NCI-H82 treated with DMSO at 0.1 percent for 48 hours (cell line): ENCODE measurements around the gene UNC5C.
"Not testable (repeated sequence)": the region's sequence is repeated elsewhere in the genome, so short reads cannot be mapped to it uniquely, and the experiment has no call there.

ENCODE experiments used
- DNase-seq: peaks from one replicate; lab custom pipeline; 2025; ENCODE audit not compliant: unreplicated experiment; lab: John Stamatoyannopoulos, UW

The UNC5C gene

GRCh38 chr4:95151255-95151654, 397.5 kb downstream of the UNC5C start:
- DNase-seq: no peak

GRCh38 chr4:95142932-95143331, 405.8 kb downstream of the UNC5C start:
- no peak for DNase-seq

- DNase-seq: no peak
Measured at GRCh38 chr4:95141361-95141760, 407.4 kb downstream of the UNC5C start.

- DNase-seq: not testable (repeated sequence)
Measured at GRCh38 chr4:95139424-95139823, 409.3 kb downstream of the UNC5C start.

- not testable (repeated sequence) for DNase-seq
Measured at GRCh38 chr4:95134016-95134415, 414.8 kb downstream of the UNC5C start.

- DNase-seq: no peak
Measured at GRCh38 chr4:95129821-95130311, 418.9 kb downstream of the UNC5C start.

- no peak for DNase-seq
Measured at GRCh38 chr4:95129031-95129430, 419.7 kb downstream of the UNC5C start.

- peak; percentile 5 for DNase-seq
Measured at GRCh38 chr4:95124906-95125504, 423.8 kb downstream of the UNC5C start.

- no peak for DNase-seq
Measured at GRCh38 chr4:95122001-95122400, 426.8 kb downstream of the UNC5C start.

- no peak for DNase-seq
Measured at GRCh38 chr4:95120456-95120855, 428.3 kb downstream of the UNC5C start.

- no peak for DNase-seq
Measured at GRCh38 chr4:95118497-95118896, 430.3 kb downstream of the UNC5C start.

- no peak for DNase-seq
Measured at GRCh38 chr4:95114521-95114920, 434.3 kb downstream of the UNC5C start.
